Mucosa of stomach (tissue), 1 donor: ENCODE results near the gene MDN1.
"Not testable (repeated sequence)": the region's sequence is repeated elsewhere in the genome, so short reads cannot be mapped to it uniquely, and the experiment has no call there.

ENCODE experiments used
- H3K27me3 ChIP-seq: one replicate; pipeline ENCODE4 v1.7.0; 2013; ENCODE audit warnings: mild to moderate bottlenecking, low read length; ENCODE audit not compliant: control insufficient read depth, insufficient read depth
- H3K36me3 ChIP-seq: one replicate; pipeline ENCODE4 v1.7.0; 2013; ENCODE audit warnings: low read length; ENCODE audit not compliant: control insufficient read depth, insufficient read depth
- H3K4me1 ChIP-seq: one replicate; pipeline ENCODE4 v1.7.0; 2013; ENCODE audit warnings: mild to moderate bottlenecking, low read length; ENCODE audit not compliant: control insufficient read depth, insufficient read depth
- H3K4me3 ChIP-seq: one replicate; pipeline ENCODE4 v1.7.0; 2013; ENCODE audit warnings: low read length
- H3K9ac ChIP-seq: one replicate; pipeline ENCODE4 v1.7.0; 2013; ENCODE audit warnings: mild to moderate bottlenecking, low read length, moderate library complexity
- H3K9me3 ChIP-seq: one replicate; pipeline ENCODE4 v1.7.0; 2013; ENCODE audit warnings: mild to moderate bottlenecking, low read length, moderate library complexity; ENCODE audit not compliant: control insufficient read depth
- donor health status: Pancreatic carcinoma.

The MDN1 gene

DNA sequence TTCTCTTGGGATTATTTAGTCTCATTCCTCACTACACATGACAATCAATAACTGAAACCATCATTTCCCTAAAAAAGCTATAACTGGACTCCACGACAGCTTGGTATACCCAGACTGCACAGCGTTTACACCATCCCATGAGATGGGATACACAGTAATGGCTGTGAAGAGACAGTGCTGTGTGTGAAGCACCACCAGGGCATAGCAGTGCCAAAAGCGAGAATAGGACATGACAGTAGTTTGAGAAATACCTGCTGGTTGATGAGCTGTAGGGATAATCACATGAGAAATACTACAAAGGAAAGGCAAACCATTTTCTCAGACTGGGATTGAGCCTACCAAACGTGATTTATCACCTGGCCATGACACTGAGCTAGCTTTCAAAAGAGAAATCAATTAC lies 158.6 kb downstream of the MDN1 start:
- Histone ChIP-seq H3K36me3 (peaks cover 8% of the 10 kb centered on the region), H3K27me3 (no peaks in the 10 kb centered on the region), H3K9ac (no peak overlapping the region), H3K4me3 (no peak overlapping the region), H3K4me1 (no peaks in the 10 kb centered on the region), H3K9me3 (no peaks in the 10 kb centered on the region)

DNA sequence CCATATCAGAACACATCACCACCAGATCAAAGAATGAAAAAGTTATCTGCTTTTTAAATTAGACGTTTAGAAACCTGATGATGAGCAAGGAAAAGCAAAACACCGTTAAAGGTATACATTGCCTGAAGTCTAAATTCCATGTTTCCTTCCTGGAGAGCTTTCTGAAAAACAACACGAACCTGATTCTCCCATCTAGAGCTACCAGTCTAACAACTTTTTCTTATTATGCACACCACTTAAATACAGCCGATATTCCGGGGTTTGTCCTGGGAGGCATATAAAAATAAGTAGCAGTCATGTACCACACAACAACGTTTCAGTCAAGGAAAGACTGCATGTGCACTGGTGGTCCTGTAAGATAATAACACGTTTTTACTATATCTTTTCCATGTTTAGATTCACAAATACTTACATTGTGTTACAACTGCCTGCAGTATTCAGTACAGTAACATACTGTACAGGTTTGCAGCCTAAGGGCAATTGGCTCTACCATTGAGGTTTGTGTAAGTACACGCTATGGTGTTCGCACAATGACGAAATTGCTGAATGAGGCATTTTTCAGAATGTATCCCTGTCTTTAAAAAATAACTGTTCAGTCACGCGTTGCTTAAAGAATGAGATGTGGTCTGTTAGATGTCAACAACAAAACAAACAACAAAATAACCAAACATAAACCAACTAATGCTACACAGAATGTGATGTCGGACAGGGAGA lies 162.0 kb downstream of the MDN1 start:
- Histone ChIP-seq H3K4me1 (no peaks in the 10 kb centered on the region), H3K36me3 (peaks cover 5% of the 10 kb centered on the region), H3K9me3 (no peaks in the 10 kb centered on the region), H3K4me3 (no peak overlapping the region), H3K9ac (no peak overlapping the region), H3K27me3 (no peaks in the 10 kb centered on the region)

DNA sequence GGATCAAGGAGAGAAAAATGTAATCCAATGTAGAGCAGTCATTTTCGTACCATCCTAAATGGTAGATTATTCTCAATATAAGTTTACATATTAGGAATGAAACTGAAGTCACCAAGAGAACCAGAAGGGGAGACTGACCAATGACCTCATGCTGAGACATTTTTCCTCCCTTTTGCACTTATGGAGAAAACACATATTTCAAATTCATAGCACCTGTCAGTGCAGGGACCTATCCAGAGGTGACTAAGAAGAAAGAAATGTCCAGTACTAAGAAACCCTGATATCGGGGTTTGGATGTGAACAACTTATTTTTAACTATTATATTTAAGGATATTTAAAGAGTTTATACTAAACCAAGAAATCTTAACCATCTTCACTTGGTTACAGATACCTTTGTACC lies 164.5 kb downstream of the MDN1 start:
- Histone ChIP-seq H3K9me3 (no peaks in the 10 kb centered on the region), H3K9ac (no peak overlapping the region), H3K36me3 (peaks cover 3% of the 10 kb centered on the region), H3K4me3 (no peak overlapping the region), H3K27me3 (no peaks in the 10 kb centered on the region), H3K4me1 (no peaks in the 10 kb centered on the region)

DNA sequence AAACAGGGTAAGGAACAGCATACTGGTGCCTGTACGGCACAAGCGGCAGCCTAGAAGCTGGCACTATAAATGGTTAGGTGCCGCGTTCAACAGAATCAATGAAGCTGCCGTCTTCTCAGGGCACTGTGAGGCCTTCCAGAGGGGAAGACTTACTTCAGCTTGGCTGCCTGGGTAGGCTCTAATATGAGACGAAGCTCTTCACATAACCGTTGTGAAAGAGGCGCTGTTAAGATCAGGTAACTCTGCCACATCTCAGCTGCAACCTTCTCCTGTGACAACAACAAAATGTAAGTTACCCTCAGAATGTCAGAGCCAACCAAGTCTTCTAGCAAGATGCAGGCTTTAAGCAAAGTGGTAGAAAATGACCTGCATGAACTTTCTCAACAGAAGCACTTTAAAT lies 169.0 kb downstream of the MDN1 start:
- H3K27me3 ChIP-seq = no peaks in the 10 kb centered on the region
- H3K4me1 ChIP-seq = no peaks in the 10 kb centered on the region
- no peak overlapping the region for H3K9ac ChIP-seq
- no peaks in the 10 kb centered on the region for H3K9me3 ChIP-seq
- H3K36me3 ChIP-seq = no peaks in the 10 kb centered on the region
- no peak overlapping the region for H3K4me3 ChIP-seq

DNA sequence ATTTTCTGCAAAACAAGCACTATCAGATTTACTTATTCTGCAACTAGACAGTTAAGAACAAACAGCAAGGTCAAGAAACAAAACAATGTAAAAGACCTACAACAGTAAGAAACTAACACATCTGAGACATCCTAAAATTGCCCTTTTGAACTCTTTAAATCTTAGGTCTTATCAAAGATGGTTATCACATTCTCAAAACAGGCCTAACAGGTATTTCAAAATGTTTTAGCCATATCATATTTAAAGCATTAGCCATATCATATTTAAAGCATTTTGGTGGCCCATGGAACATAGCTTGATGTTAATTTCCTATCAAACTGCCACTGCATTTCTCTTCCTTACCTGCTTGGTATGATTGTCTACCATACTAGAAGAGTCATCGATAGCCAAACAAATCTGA lies 169.9 kb downstream of the MDN1 start:
- no peaks in the 10 kb centered on the region for H3K4me1 ChIP-seq
- no peak overlapping the region for H3K4me3 ChIP-seq
- no peaks in the 10 kb centered on the region for H3K9me3 ChIP-seq
- H3K36me3 ChIP-seq = no peaks in the 10 kb centered on the region
- no peaks in the 10 kb centered on the region for H3K27me3 ChIP-seq
- H3K9ac ChIP-seq = no peak overlapping the region

DNA sequence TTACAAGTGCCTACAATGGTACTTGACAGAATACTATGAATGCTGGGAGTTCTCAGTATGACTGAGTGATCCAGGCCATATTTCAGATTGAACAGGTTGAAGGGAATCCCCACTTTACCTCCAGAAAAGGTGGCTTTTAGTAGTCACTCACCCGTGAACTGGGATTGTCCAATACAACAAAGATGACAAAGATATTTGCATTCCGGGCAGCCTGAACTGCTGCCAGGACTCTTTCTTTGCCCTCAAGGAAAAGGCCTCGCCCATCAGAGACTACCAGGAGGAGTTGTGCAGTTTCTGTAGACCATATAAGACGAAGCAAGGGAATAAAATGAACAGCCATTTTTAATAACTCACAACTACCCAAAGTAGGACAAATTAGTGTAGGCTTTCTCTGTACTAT lies 174.7 kb downstream of the MDN1 start:
- H3K36me3 ChIP-seq = no peaks in the 10 kb centered on the region

DNA sequence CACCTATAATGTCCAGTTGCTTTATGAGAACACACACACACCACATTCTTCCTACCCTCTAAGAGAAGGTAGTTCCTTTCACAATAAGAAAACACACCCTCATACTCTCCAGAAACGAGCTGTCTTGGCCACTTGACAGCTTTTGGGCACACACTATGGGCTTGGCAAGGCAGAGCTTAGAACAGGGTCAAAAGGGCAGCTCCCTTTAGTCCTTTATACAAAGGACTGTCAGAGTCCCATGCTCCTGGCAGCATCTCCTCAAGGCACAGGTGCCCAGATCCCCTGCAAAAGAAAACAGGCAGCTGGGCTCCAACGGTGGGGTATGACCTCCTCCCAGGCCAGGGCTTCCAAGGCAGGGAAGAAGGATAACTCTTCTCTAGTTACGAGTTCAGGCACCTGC lies 176.2 kb downstream of the MDN1 start:
- Histone ChIP-seq H3K27me3 (no peaks in the 10 kb centered on the region), H3K36me3 (no peaks in the 10 kb centered on the region), H3K4me3 (no peak overlapping the region), H3K9me3 (no peaks in the 10 kb centered on the region), H3K4me1 (no peaks in the 10 kb centered on the region), H3K9ac (no peak overlapping the region)

More for the DNA sequence above, 174.7 kb downstream of the MDN1 start:
- Histone ChIP-seq H3K9ac (no peak overlapping the region), H3K27me3 (no peaks in the 10 kb centered on the region), H3K4me3 (no peak overlapping the region), H3K9me3 (no peaks in the 10 kb centered on the region), H3K4me1 (no peaks in the 10 kb centered on the region)

DNA sequence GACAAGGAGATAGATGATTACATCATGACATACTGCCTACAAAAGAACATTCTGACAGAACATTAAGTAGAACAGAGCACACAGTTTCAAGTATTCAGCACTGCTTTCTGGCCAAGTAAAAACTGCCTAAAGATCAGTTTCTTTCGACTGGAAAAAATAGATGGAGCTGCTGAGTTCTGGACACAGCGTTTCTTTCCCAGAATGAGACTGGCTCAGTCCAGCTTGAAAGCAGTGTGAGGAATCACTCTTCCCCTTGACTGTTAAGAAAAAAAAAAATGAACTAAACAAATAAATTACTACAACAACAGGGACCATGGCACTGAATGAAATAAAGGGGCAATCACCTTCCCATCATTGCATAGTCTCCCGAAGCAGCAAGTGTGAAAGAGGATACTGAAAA lies 176.6 kb downstream of the MDN1 start:
- H3K9ac ChIP-seq = no peak overlapping the region
- no peak overlapping the region for H3K4me3 ChIP-seq
- no peaks in the 10 kb centered on the region for H3K9me3 ChIP-seq
- H3K36me3 ChIP-seq = no peaks in the 10 kb centered on the region
- no peaks in the 10 kb centered on the region for H3K27me3 ChIP-seq
- H3K4me1 ChIP-seq = peaks cover under 1% of the 10 kb centered on the region

DNA sequence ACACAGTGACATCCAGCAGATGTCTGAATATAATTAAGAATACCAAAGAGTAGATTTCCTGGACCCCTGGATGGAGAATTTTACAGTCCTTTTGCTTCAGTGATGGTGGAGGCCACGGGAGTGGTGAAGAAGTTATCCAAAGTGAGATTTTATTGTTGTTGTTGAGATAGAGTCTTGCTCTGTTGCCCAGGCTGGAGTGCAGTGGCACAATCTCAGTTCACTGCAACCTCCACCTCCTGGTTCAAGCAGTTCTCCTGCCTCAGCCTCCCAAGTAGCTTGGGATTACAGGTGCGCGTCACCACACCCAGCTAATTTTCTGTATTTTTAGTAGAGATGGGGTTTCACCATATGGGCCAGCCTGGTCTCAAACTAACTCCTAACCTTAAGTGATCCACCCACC lies 178.0 kb downstream of the MDN1 start:
- not testable (repeated sequence) for H3K27me3 ChIP-seq, H3K36me3 ChIP-seq, H3K9ac ChIP-seq, H3K9me3 ChIP-seq, H3K4me1 ChIP-seq, H3K4me3 ChIP-seq

DNA sequence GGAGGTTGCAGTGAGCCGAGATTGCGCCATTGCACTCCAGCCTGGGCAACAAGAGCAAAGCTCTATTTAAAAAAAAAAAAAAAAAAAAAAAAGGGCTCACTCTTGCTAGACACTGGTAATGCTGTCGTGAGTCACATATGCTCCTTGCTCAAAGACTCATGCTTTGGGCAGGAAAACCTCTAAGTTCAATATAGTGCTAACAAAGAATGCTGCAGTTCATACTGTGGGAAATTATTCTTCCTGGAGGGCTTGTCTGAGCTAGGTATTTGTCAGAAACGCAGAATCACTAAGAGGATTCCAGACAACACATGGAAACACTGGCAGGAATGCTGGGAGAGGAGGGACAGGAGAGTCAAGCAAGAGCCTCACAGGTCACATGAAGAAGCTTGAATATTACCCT lies 178.8 kb downstream of the MDN1 start:
- H3K9ac ChIP-seq = no peak overlapping the region
- no peaks in the 10 kb centered on the region for H3K27me3 ChIP-seq
- no peaks in the 10 kb centered on the region for H3K36me3 ChIP-seq
- H3K4me1 ChIP-seq = peaks cover 5% of the 10 kb centered on the region
- no peaks in the 10 kb centered on the region for H3K9me3 ChIP-seq
- no peak overlapping the region for H3K4me3 ChIP-seq

DNA sequence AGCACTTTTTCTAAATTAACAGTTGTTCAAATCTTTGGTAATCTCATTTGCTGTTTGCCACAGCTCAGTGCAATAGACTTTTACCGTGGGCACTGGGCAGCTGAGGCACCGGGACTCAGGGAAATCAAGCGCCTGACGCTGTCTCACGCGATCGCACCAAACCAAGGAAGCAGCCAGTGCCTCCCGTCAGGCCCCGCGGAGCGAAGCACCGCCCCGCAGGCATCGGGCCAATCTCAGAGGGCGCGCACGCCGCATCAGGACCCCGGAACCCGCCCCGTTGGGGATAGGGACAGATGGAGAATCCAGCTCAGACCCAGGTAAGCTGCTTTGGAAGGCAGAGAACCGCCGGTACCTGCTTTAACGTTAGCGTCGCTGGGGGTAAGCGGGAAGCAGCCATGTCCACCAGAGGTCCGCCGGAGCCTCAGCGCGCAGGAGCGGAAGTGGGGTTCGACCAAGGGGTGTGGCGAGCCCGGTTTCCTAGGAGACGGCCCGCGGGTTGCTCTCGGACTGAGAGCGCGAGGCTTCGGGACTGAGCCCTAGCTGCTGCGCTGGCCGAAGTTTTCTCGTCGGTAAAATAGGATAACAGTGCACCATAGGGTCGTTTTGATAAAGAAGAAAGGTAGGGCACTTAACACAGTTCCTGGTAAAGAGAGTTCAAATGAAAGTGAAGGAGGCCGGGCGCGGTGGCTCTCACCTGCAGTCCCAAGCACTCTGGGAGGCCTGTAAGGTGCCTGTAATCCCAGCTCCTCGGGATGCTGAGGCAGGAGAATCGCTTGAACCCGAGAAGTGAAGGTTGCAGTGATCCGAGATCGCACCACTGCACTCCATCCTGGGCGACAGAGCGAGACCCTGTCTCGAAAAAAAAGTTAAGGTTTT lies 181.0 kb downstream of the MDN1 start, which contains the start of gene LYRM2:
Gene LYRM2 (minus strand): TSS at position 428 of the 876 bp plus-strand sequence. CDS start 31 bp downstream, at position 397.
- H3K4me1 ChIP-seq = peaks cover 5% of the 10 kb centered on the region
- H3K9ac ChIP-seq = peak within 1 kb of the TSS; percentile 67
- no peaks in the 10 kb centered on the region for H3K27me3 ChIP-seq
- H3K4me3 ChIP-seq = peak within 1 kb of the TSS; percentile 70
- no peaks in the 10 kb centered on the region for H3K9me3 ChIP-seq
- H3K36me3 ChIP-seq = no peaks in the 10 kb centered on the region

DNA sequence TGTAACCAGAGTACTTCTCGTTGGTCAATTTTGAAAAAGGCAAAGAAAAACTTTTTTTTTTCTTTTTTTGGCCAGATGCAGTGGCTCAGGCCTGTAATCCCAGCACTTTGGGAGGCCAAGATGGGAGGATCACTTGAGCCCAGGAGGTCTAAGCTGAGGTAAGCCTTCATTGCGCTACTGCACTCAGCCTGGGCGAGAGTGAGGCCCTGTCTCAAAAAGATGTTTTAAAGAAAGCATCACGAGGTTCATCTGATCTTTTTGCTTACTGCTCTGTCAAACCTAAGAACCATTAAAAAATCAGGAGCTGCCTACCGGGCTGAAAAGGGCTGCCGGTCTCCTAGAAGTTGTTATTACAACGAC lies 181.7 kb downstream of the MDN1 start:
- Histone ChIP-seq H3K4me1 (peaks cover 5% of the 10 kb centered on the region), H3K27me3 (no peaks in the 10 kb centered on the region), H3K4me3 (peak overlapping the region; percentile 70), H3K9ac (peak overlapping the region; percentile 67), H3K9me3 (no peaks in the 10 kb centered on the region), H3K36me3 (no peaks in the 10 kb centered on the region)
